Stimulated activated CD4-positive, alpha-beta T cell treated with anti-CD3 and anti-CD28 coated beads, Interleukin-2, amount 100 ng/mL, for 4 hours (primary cell): ENCODE measurements around the gene RGS8.
"Not testable (repeated sequence)": the region's sequence is repeated elsewhere in the genome, so short reads cannot be mapped to it uniquely, and the experiment has no call there.

ENCODE experiments used
- DNase-seq: peaks from one replicate; pipeline ENCODE4 v3.0.0-alpha.2; 2020; ENCODE audit warnings: low read depth

Gene RGS8

GRCh38 chr1:182702826-182703524 is 18.6 kb upstream of the RGS8 start:
- no peak for DNase-seq

- no peak for DNase-seq
Observed at GRCh38 chr1:182700351-182700709, 15.9 kb upstream of the RGS8 start.

- DNase-seq = no peak
Observed at GRCh38 chr1:182699393-182700350, 15.3 kb upstream of the RGS8 start.

GRCh38 chr1:182698971-182699370 is 14.6 kb upstream of the RGS8 start:
- DNase-seq = no peak

GRCh38 chr1:182693139-182693538 is 8.8 kb upstream of the RGS8 start:
- DNase-seq = not testable (repeated sequence)

- no peak for DNase-seq
Observed at GRCh38 chr1:182690886-182691443, 6.6 kb upstream of the RGS8 start.

GRCh38 chr1:182688436-182689205 is 4.2 kb upstream of the RGS8 start:
- no peak for DNase-seq

- DNase-seq = no peak
Observed at GRCh38 chr1:182687361-182687760, 3.0 kb upstream of the RGS8 start.

GRCh38 chr1:182686446-182686845 is 2.1 kb upstream of the RGS8 start:
- no peak for DNase-seq

- DNase-seq = no peak
Observed at GRCh38 chr1:182685215-182685614, 828 bp upstream of the RGS8 start.

GRCh38 chr1:182682898-182683501 is 1.4 kb downstream of the RGS8 start:
- no peak for DNase-seq

- no peak for DNase-seq
Observed at GRCh38 chr1:182682406-182682805, 2.0 kb downstream of the RGS8 start.

GRCh38 chr1:182681568-182681912 is 2.8 kb downstream of the RGS8 start:
- no peak for DNase-seq

GRCh38 chr1:182680901-182681567 is 3.4 kb downstream of the RGS8 start:
- DNase-seq = no peak

GRCh38 chr1:182680408-182680807 is 4.0 kb downstream of the RGS8 start:
- no peak for DNase-seq

- no peak for DNase-seq
Observed at GRCh38 chr1:182679684-182680083, 4.7 kb downstream of the RGS8 start.

- no peak for DNase-seq
Observed at GRCh38 chr1:182677397-182678098, 6.8 kb downstream of the RGS8 start.

- DNase-seq = no peak
Observed at GRCh38 chr1:182676274-182676673, 8.1 kb downstream of the RGS8 start.

- no peak for DNase-seq
Observed at GRCh38 chr1:182674346-182675246, 9.8 kb downstream of the RGS8 start.

GRCh38 chr1:182672487-182672836 is 11.9 kb downstream of the RGS8 start:
- DNase-seq = no peak
